ENCODE results near the gene HSD17B1. TPM values are rescaled to one million over a fixed set of nuclear protein-coding genes. Genes with fewer than 3 reads are reported as not detected.

Gene HSD17B1
- total and polyA plus RNA-seq, 2 of the 13 experiments (the other 11 are each of a cell fraction or from before 2014, with no cell fraction given): 0.54 to 0.93 TPM

DNA sequence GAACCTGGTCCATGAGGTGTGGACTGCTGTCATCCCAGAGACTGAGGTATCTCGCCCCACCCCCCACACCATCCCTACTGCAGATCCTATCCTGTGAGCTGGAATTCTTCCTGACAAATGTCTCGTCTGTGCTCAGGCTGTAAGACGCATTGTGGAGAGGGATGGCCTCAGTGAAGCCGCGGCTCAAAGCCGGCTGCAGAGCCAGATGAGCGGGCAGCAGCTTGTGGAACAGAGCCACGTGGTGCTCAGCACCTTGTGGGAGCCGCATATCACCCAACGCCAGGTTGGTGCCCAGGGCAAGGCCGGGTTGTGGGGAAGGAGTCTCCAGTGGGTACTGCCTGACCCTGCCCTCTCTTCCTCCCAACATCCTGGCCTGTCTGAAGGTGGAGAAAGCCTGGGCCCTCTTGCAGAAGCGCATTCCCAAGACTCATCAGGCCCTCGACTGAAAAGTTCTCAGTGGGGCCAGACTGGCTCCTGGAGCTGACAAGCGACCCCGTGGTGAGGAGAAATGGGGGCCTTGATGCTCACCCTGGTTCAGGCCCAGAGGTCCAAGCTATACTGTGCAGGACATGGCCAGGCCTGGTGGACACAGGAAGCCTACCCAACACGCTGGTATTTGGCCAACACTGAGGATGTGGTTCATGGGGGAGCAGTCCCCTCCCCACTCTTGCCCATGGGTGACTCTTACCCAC is 12.9 kb downstream of the HSD17B1 start (continued):
- peak; percentile 5; the same call in 1 of the 2 replicates for TF ChIP-seq ZBTB38 (CRISPR knock-in tag; IDR thresholded peaks at IDR 0.05)
- TF ChIP-seq, protein P1, sequence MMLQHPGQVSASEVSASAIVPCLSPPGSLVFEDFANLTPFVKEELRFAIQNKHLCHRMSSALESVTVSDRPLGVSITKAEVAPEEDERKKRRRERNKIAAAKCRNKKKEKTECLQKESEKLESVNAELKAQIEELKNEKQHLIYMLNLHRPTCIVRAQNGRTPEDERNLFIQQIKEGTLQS (CRISPR knock-in tag; IDR thresholded peaks at IDR 0.05): no peak
- TF ChIP-seq ZNF839 (CRISPR knock-in tag; IDR thresholded peaks at IDR 0.05; ENCODE audit: borderline replicate concordance): peak; percentile 43; the same call in 1 of the 2 replicates
- 0 out of 2 replicates have a peak, but pooled peaks have one; percentile 38 for TF ChIP-seq HNRNPL (IDR thresholded peaks at IDR 0.05; ENCODE audit: low read depth, low read length)
- TF ChIP-seq ZFP41 (CRISPR knock-in tag; IDR thresholded peaks at IDR 0.05; ENCODE audit: borderline replicate concordance): 0 out of 2 replicates have a peak, but pooled peaks have one; percentile 68
- 0 out of 2 replicates have a peak, but pooled peaks have one; percentile 22 for TF ChIP-seq ZNF713 (CRISPR knock-in tag; IDR thresholded peaks at IDR 0.05)
- TF ChIP-seq ZMAT3 (CRISPR knock-in tag; conservative IDR thresholded peaks at IDR 0.05): no peak
- TF ChIP-seq ZNF605 (CRISPR knock-in tag; IDR thresholded peaks at IDR 0.05): 0 out of 2 replicates have a peak, but pooled peaks have one; percentile 7
- TF ChIP-seq ZNF12 (CRISPR knock-in tag; IDR thresholded peaks at IDR 0.05): no peak
- no peak for TF ChIP-seq MEIS1 (CRISPR knock-in tag; IDR thresholded peaks at IDR 0.05; ENCODE audit: borderline replicate concordance)
- 0 out of 2 replicates have a peak, but pooled peaks have one; percentile 54 for TF ChIP-seq ZNF550 (CRISPR knock-in tag; IDR thresholded peaks at IDR 0.05; ENCODE audit: borderline replicate concordance)
- no peak for TF ChIP-seq DMAP1 (CRISPR knock-in tag; IDR thresholded peaks at IDR 0.05)
- 0 out of 2 replicates have a peak, but pooled peaks have one; percentile 37 for TF ChIP-seq PCBP1 (IDR thresholded peaks at IDR 0.05; ENCODE audit: borderline replicate concordance, low read depth, low read length)
- no peak for TF ChIP-seq MXD4 (CRISPR knock-in tag; IDR thresholded peaks at IDR 0.05)
- TF ChIP-seq RBFOX2 (IDR thresholded peaks at IDR 0.05; ENCODE audit: low read depth, low read length): peak; percentile 64
- peak; percentile 50; the same call in 1 of the 2 replicates for TF ChIP-seq FLYWCH1 (CRISPR knock-in tag; IDR thresholded peaks at IDR 0.05)
- 0 out of 2 replicates have a peak, but pooled peaks have one; percentile 41 for TF ChIP-seq PAF1 (CRISPR knock-in tag; IDR thresholded peaks at IDR 0.05)
- TF ChIP-seq, protein P2, sequence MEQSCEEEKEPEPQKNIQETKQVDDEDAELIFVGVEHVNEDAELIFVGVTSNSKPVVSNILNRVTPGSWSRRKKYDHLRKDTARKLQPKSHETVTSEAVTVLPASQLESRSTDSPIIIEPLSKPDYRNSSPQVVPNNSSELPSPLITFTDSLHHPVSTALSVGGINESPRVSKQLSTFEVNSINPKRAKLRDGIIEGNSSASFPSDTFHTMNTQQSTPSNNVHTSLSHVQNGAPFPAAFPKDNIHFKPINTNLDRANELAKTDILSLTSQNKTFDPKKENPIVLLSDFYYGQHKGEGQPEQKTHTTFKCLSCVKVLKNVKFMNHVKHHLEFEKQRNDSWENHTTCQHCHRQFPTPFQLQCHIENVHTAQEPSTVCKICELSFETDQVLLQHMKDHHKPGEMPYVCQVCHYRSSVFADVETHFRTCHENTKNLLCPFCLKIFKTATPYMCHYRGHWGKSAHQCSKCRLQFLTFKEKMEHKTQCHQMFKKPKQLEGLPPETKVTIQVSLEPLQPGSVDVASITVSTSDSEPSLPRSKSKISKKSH (CRISPR knock-in tag; IDR thresholded peaks at IDR 0.05; ENCODE audit: borderline replicate concordance): 0 out of 2 replicates have a peak, but pooled peaks have one; percentile 21
- peak; percentile 71 for TF ChIP-seq ZNF883 (CRISPR knock-in tag; IDR thresholded peaks at IDR 0.05; ENCODE audit: not compliant biosample characterization)
- TF ChIP-seq ZNF788 (CRISPR knock-in tag; IDR thresholded peaks at IDR 0.05; ENCODE audit: borderline replicate concordance): 0 out of 2 replicates have a peak, but pooled peaks have one; percentile 20
- 0 out of 2 replicates have a peak, but pooled peaks have one; percentile 50 for TF ChIP-seq ZNF333 (CRISPR knock-in tag; IDR thresholded peaks at IDR 0.05; ENCODE audit: borderline replicate concordance)
